ENCODE results near the gene RASSF5.

DNA sequence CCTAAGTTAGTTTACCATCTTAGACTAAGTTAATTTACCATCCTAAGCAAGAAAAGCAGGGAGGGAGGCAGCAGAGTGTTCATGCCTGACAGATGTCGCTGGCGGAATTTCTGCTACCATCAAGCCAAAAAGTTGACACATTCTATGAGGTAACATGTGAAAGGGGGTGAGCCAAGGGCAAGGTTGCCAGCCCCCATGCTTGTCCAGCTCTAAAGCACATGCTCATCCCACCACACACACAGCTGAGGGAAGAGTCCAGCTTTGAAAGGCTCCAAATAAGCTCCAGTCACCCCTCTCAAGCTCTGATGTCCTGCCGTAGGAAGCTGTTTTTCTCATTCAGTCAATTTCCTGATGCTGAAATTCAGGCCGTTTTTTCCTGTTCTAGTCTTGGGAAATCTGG lies 58.7 kb downstream of the RASSF5 start:
- TF ChIP-seq, protein P1, sequence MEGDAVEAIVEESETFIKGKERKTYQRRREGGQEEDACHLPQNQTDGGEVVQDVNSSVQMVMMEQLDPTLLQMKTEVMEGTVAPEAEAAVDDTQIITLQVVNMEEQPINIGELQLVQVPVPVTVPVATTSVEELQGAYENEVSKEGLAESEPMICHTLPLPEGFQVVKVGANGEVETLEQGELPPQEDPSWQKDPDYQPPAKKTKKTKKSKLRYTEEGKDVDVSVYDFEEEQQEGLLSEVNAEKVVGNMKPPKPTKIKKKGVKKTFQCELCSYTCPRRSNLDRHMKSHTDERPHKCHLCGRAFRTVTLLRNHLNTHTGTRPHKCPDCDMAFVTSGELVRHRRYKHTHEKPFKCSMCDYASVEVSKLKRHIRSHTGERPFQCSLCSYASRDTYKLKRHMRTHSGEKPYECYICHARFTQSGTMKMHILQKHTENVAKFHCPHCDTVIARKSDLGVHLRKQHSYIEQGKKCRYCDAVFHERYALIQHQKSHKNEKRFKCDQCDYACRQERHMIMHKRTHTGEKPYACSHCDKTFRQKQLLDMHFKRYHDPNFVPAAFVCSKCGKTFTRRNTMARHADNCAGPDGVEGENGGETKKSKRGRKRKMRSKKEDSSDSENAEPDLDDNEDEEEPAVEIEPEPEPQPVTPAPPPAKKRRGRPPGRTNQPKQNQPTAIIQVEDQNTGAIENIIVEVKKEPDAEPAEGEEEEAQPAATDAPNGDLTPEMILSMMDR (IDR thresholded peaks at IDR 0.05; ENCODE audit: low read depth, low read length, missing input control), result no peak
- no peak for TF ChIP-seq GABPA (IDR thresholded peaks at IDR 0.05 in 1 of 2, conservative IDR thresholded peaks at IDR 0.05 in 1 of 2)
- TF ChIP-seq FOXA1 (IDR thresholded peaks at IDR 0.05), result no peak
